GM12878 (cell line): Measurements from ENCODE around the gene TTC1. TPM values are rescaled to one million over a fixed set of nuclear protein-coding genes. Genes with fewer than 3 reads are reported as not detected.

Experiments used
- ATAC-seq: fragments of 200-7000 bp; cut with Tn5 transposase; 3 replicates; pipeline ENCODE4 v1.9.1; 2020; ENCODE audit warnings: mild to moderate bottlenecking, moderate library complexity
- BruUV-seq: library from RNA; stranded (reverse); fragments of 400-500 nt; replicated peaks from 2 replicates; lab custom pipeline; 2021; lab: Mats Ljungman, UMichigan
- CTCF ChIA-PET: fragments of 300-600 bp; sonication (Branson Sonifier 250); formaldehyde crosslinking; extraction: SDS; loops from one replicate; lab custom pipeline; 2021; ENCODE audit warnings: inconsistent platforms; lab: Yijun Ruan, JAX
- POLR2A ChIA-PET: fragments of 350-600 bp; formaldehyde crosslinking; extraction: SDS; loops from one replicate; lab custom pipeline; 2021; ENCODE audit warnings: inconsistent platforms; lab: Charles Lee
- RAD21 ChIA-PET: fragments of 300-600 bp; sonication (Branson Sonifier 250); formaldehyde crosslinking; loops from one replicate; lab custom pipeline; 2023; ENCODE audit warnings: antibody characterized with exemption; ENCODE audit not compliant: unreplicated experiment; lab: Charles Lee
- SMC1A ChIA-PET: fragments of 300-600 bp; sonication (Branson Sonifier 250); formaldehyde crosslinking; loops from one replicate; lab custom pipeline; 2023; ENCODE audit not compliant: unreplicated experiment, uncharacterized antibody; lab: Charles Lee
- DNase-seq: peaks from one replicate; pipeline ENCODE4 v3.0.0-alpha.2; 2011; ENCODE audit warnings: low read depth, low spot score
- FAIRE-seq: peaks from 3 replicates; lab custom pipeline; 2011; peaks lifted over from hg19 to GRCh38; lab: Jason Lieb, UNC
- H2AFZ ChIP-seq: 2 replicates; pipeline ENCODE4 v1.6.0; 2011; ENCODE audit warnings: low read depth, low read length, control low read depth; ENCODE audit not compliant: control insufficient read depth
- H3K27ac ChIP-seq: 2 replicates; pipeline ENCODE4 v1.5.1; 2011; ENCODE audit warnings: control low read depth; ENCODE audit not compliant: control insufficient read depth, insufficient read depth
- H3K27me3 ChIP-seq, 2 experiments: replicated peaks in 1 of 2; 2 replicates each; pipeline versions ENCODE4 v1.6.0 to v1.6.1; 2011; ENCODE audit warnings: low read length in 1 of 2; ENCODE audit not compliant: control insufficient read depth in 2 of 2, insufficient read depth in 2 of 2
- H3K36me3 ChIP-seq, 2 experiments: 2 replicates each; pipeline ENCODE4 v1.5.1; 2011; ENCODE audit warnings: low read length in 1 of 2; ENCODE audit not compliant: control insufficient read depth in 2 of 2, insufficient read depth in 2 of 2
- H3K4me1 ChIP-seq: 2 replicates; pipeline ENCODE4 v1.6.1; 2011; ENCODE audit warnings: mild to moderate bottlenecking, low read length, moderate library complexity, mixed read lengths; ENCODE audit not compliant: control insufficient read depth, insufficient read depth
- H3K4me2 ChIP-seq: 2 replicates; pipeline ENCODE4 v1.6.0; 2011; ENCODE audit warnings: control low read depth; ENCODE audit not compliant: control insufficient read depth, insufficient read depth
- H3K4me3 ChIP-seq: fragments of 200-600 bp; sonication (generic); 2 replicates; pipeline ENCODE4 v1.5.1; 2016
- H3K79me2 ChIP-seq: 2 replicates; pipeline ENCODE4 v1.6.0; 2011; ENCODE audit warnings: low read length; ENCODE audit not compliant: control insufficient read depth, insufficient read depth
- H3K9ac ChIP-seq: 2 replicates; pipeline ENCODE4 v1.8.0; 2011; ENCODE audit warnings: low read length, control low read depth, mixed read lengths; ENCODE audit not compliant: control insufficient read depth, insufficient read depth
- H3K9me3 ChIP-seq: replicated peaks from 3 replicates; pipeline ENCODE4 v1.5.1; 2011; ENCODE audit warnings: mild to moderate bottlenecking, low read length; ENCODE audit not compliant: control insufficient read depth, insufficient read depth
- H4K20me1 ChIP-seq: 2 replicates; pipeline ENCODE4 v1.6.0; 2011; ENCODE audit not compliant: control insufficient read depth, insufficient read depth
- CHD4 ChIP-seq: fragments of 200-600 bp; sonication (generic); IDR thresholded peaks from 2 replicates; pipeline ENCODE4 v1.6.1; 2016; ENCODE audit warnings: mild to moderate bottlenecking
- PAX8 ChIP-seq: fragments of 450-650 bp; IDR thresholded peaks from 2 replicates; pipeline ENCODE4 v1.6.1; 2017; ENCODE audit warnings: mild to moderate bottlenecking, moderate library complexity
- PKNOX1 ChIP-seq: fragments of 450-650 bp; IDR thresholded peaks from 2 replicates; pipeline ENCODE4 v1.6.1; 2016; ENCODE audit warnings: mild to moderate bottlenecking
- TCF12 ChIP-seq: IDR thresholded peaks from 2 replicates; pipeline ENCODE4 v1.6.1; 2011; ENCODE audit warnings: low read depth, mild to moderate bottlenecking, low read length
- TCF7 ChIP-seq: IDR thresholded peaks from 2 replicates; pipeline ENCODE4 v1.6.1; 2014; ENCODE audit warnings: antibody characterized with exemption, borderline replicate concordance
- USF1 ChIP-seq: IDR thresholded peaks from 2 replicates; pipeline ENCODE4 v1.6.1; 2011; ENCODE audit warnings: borderline replicate concordance, low read depth, mild to moderate bottlenecking, moderate library complexity, mixed read lengths, low read length; ENCODE audit not compliant: insufficient read depth; ENCODE audit errors: extremely low read length
- ZNF622 ChIP-seq: fragments of 450-650 bp; IDR thresholded peaks from 2 replicates; pipeline ENCODE4 v1.6.1; 2017; ENCODE audit warnings: mild to moderate bottlenecking, inconsistent platforms
- WGBS: methylation state at CpG from one replicate; pipeline ENCODE4 v1.1.6; 2016; ENCODE audit warnings: low lambda C conversion rate; ENCODE audit not compliant: insufficient replicate concordance, insufficient coverage; ENCODE audit errors: missing lambda C conversion rate; 5-methylcytosine and 5-hydroxymethylcytosine counted together
- in situ Hi-C: fragments of 300-500 bp; cut with MboI; formaldehyde crosslinking; loops from 9 replicates; pipeline ENCODE4 v1.14.3; 2018; ENCODE audit warnings: mixed read lengths
- intact Hi-C: fragments of 100-400 bp; cut with micrococcal nuclease; formaldehyde crosslinking; loops from one replicate; pipeline ENCODE4 v1.14.2; 2022; ENCODE audit not compliant: unreplicated experiment
- polyA plus RNA-seq, 11 experiments: library from polyadenylated mRNA; depleted of rRNA in 4 of 11; unstranded in 6 of 11; stranded (reverse) in 5 of 11; fragments of >200 nt; fragmentation: Nextera tagmentation in 4 of 11; fragmentation: Illumina TruSeq in 1 of 11; extraction: Ambion mirVana in 4 of 11; extraction: Trizol in 1 of 11; gene quantifications; 1 replicate in 1 of 11; 2 replicates in 10 of 11; pipeline versions ENCODE4 v1.2.1 to v1.2.3, GENCODE V29; 2011 to 2016; ENCODE audit warnings: inconsistent platforms in 2 of 11, missing spikeins in 2 of 11, low read depth in 1 of 11
- total RNA-seq, 4 experiments: library from RNA; depleted of rRNA in 3 of 4; stranded (reverse); fragments of >200 nt in 3 of 4; fragmentation: Illumina TruSeq in 1 of 4; extraction: Trizol in 1 of 4; gene quantifications; 2 replicates each; pipeline versions ENCODE4 v1.2.1 to v1.2.3, GENCODE V29; 2013 to 2021
- TF ChIP-seq, protein P1 (sequence below): fragments of 450-650 bp; IDR thresholded peaks from 2 replicates; pipeline ENCODE4 v1.6.1; 2014; ENCODE audit warnings: mild to moderate bottlenecking
- TF ChIP-seq, protein P2 (sequence below): IDR thresholded peaks from 2 replicates; pipeline ENCODE4 v1.6.1; 2011; ENCODE audit warnings: low read depth, low read length, improper control_type of control experiment, borderline replicate concordance

Gene TTC1
- total and polyA plus RNA-seq, 10 of the 15 experiments (the other 5 are each of a cell fraction or from before 2014, with no cell fraction given), result 46.6 to 160 (median 92.3) TPM

DNA sequence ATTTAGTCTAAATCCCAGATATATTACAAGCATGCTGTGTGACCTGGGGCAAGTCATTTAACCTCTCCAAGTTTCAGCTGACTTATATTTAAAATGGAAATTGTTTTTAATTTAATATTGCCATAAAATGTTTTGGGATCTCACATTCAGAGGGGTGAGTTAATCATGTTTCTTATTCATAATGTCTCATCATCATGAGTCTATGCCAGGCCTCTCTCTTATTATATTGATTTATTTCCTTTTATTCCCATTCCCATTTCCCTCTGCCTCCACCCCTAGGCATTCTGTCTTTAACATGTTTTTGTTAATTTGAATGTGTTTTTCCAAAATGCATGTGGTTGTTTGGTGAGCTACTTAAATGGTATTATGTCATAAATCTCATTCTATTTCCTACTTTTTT is 39.0 kb upstream of the TTC1 start:
- in situ Hi-C loops (no loop called here), intact Hi-C loops (loop anchor here (5.0 kb wide), 2 partner anchors 683 to 813 kb away; no protein-coding TSS in a partner anchor)
- no peak for ATAC-seq
- ChIA-PET CTCF (interaction anchor here (0.6 to 0.9 kb wide), 2 partner anchors 50 to 532 kb away, joined by 3 read pairs; no protein-coding TSS in a partner anchor), RAD21 (interaction anchor here (0.9 kb wide), 1 partner anchor 525 kb away, joined by 3 read pairs; no protein-coding TSS in a partner anchor), SMC1A (interaction anchor here (0.6 kb wide), 2 partner anchors 638 to 1192 kb away, joined by 3 to 5 read pairs; no protein-coding TSS in a partner anchor), POLR2A (no interaction called here)
- no peak for DNase-seq
- Histone ChIP-seq H3K27ac (no peak overlapping the region), H4K20me1 (no peaks in the 10 kb centered on the region), H3K27me3 (peaks cover 10 to 20% of the 10 kb centered on the region in 2 experiments), H3K36me3 (no peaks in the 10 kb centered on the region), H2AFZ (no peak overlapping the region), H3K9me3 (no peaks in the 10 kb centered on the region), H3K4me1 (no peaks in the 10 kb centered on the region), H3K4me3 (no peak overlapping the region), H3K4me2 (no peak overlapping the region), H3K79me2 (no peaks in the 10 kb centered on the region), H3K9ac (no peak overlapping the region)
- FAIRE-seq, result no peak
- no TSS peak for BruUV-seq
- TF ChIP-seq TCF12 (no peak), PAX8 (no peak)
- TF ChIP-seq, protein P1, sequence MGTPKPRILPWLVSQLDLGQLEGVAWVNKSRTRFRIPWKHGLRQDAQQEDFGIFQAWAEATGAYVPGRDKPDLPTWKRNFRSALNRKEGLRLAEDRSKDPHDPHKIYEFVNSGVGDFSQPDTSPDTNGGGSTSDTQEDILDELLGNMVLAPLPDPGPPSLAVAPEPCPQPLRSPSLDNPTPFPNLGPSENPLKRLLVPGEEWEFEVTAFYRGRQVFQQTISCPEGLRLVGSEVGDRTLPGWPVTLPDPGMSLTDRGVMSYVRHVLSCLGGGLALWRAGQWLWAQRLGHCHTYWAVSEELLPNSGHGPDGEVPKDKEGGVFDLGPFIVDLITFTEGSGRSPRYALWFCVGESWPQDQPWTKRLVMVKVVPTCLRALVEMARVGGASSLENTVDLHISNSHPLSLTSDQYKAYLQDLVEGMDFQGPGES, result no peak

DNA sequence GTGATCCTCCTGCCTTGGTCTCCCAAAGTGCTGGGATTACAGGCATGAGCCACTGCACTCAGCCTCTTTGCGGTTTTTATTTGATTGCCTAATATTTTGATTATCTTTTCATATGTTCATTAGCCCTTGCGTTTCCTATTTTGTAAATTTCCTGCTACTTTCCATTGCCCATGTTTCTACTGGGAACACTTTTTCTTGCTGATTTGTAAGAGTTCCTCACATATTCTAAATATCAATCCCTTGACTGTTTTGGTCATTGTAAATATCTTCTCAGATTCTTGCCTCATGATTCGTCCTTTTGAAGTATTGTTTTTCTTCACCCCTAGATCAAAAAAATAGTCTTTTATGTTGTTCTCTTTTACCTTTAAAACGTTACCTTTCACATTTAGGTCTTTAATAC is 37.9 kb upstream of the TTC1 start:
- Histone ChIP-seq H3K9me3 (no peaks in the 10 kb centered on the region), H3K4me2 (no peak overlapping the region), H3K36me3 (no peaks in the 10 kb centered on the region), H3K27ac (no peak overlapping the region), H3K9ac (no peak overlapping the region), H4K20me1 (no peaks in the 10 kb centered on the region; the same call in 1 of the 2 replicates), H3K4me3 (no peak overlapping the region), H3K4me1 (no peaks in the 10 kb centered on the region), H3K79me2 (no peaks in the 10 kb centered on the region), H2AFZ (no peak overlapping the region), H3K27me3 (peaks cover 10 to 20% of the 10 kb centered on the region in 2 experiments)
- POLR2A ChIA-PET, result no interaction called here
- RAD21 ChIA-PET, result interaction anchor here (0.9 kb wide), 1 partner anchor 526 kb away, joined by 3 read pairs; no protein-coding TSS in a partner anchor
- DNase-seq (no peak), ATAC-seq (no peak), FAIRE-seq (no peak)
- TF ChIP-seq PKNOX1 (no peak), CHD4 (no peak), USF1 (no peak), ZNF622 (no peak), TCF7 (no peak)
- TF ChIP-seq, protein P2, sequence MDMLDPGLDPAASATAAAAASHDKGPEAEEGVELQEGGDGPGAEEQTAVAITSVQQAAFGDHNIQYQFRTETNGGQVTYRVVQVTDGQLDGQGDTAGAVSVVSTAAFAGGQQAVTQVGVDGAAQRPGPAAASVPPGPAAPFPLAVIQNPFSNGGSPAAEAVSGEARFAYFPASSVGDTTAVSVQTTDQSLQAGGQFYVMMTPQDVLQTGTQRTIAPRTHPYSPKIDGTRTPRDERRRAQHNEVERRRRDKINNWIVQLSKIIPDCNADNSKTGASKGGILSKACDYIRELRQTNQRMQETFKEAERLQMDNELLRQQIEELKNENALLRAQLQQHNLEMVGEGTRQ, result no peak
- whole genome bisulfite sequencing, result 54% methylated on average over 4 of the region's 4 CpGs
- SMC1A ChIA-PET, result no interaction called here
- BruUV-seq, result no TSS peak
- CTCF ChIA-PET, result no interaction called here
- intact Hi-C loops (no loop called here), in situ Hi-C loops (no loop called here)
